NCI-H345 (cell line): ENCODE measurements around the gene RBPMS2.
"Not testable (repeated sequence)": the region's sequence is repeated elsewhere in the genome, so short reads cannot be mapped to it uniquely, and the experiment has no call there.

Source experiments
- DNase-seq: peaks from one replicate; lab custom pipeline; 2025; lab: John Stamatoyannopoulos, UW

The RBPMS2 gene

GRCh38 chr15:64775551-64776401, at the start of gene RBPMS2:
Gene RBPMS2 (minus strand): TSS chr15:64775589. CDS start chr15:64775319, 270 bp downstream.
- no peak for DNase-seq

GRCh38 chr15:64824929-64825430, 49.6 kb upstream of the RBPMS2 start:
- DNase-seq = no peak

- no peak for DNase-seq
Measured at GRCh38 chr15:64816452-64816851, 41.1 kb upstream of the RBPMS2 start.

- not testable (repeated sequence) for DNase-seq
Measured at GRCh38 chr15:64814965-64815364, 39.6 kb upstream of the RBPMS2 start.

- DNase-seq = not testable (repeated sequence)
Measured at GRCh38 chr15:64814283-64814682, 38.9 kb upstream of the RBPMS2 start.

- DNase-seq = no peak
Measured at GRCh38 chr15:64813075-64813474, 37.7 kb upstream of the RBPMS2 start.

- DNase-seq = no peak
Measured at GRCh38 chr15:64810497-64811326, 35.3 kb upstream of the RBPMS2 start.

- peak; percentile 65 for DNase-seq
Measured at GRCh38 chr15:64809649-64810496, 34.5 kb upstream of the RBPMS2 start.

GRCh38 chr15:64808785-64809453, 33.5 kb upstream of the RBPMS2 start:
- no peak for DNase-seq

- DNase-seq = no peak
Measured at GRCh38 chr15:64807751-64808222, 32.4 kb upstream of the RBPMS2 start.

GRCh38 chr15:64807051-64807749, 31.8 kb upstream of the RBPMS2 start:
- DNase-seq = no peak

GRCh38 chr15:64806509-64806908, 31.1 kb upstream of the RBPMS2 start:
- no peak for DNase-seq

- no peak for DNase-seq
Measured at GRCh38 chr15:64804619-64805018, 29.2 kb upstream of the RBPMS2 start.

GRCh38 chr15:64803526-64803925, 28.1 kb upstream of the RBPMS2 start:
- DNase-seq = no peak

- DNase-seq = no peak
Measured at GRCh38 chr15:64800476-64800875, 25.1 kb upstream of the RBPMS2 start.

- DNase-seq = not testable (repeated sequence)
Measured at GRCh38 chr15:64798905-64799304, 23.5 kb upstream of the RBPMS2 start.

GRCh38 chr15:64795921-64796320, 20.5 kb upstream of the RBPMS2 start:
- DNase-seq = not testable (repeated sequence)

GRCh38 chr15:64795299-64795698, 19.9 kb upstream of the RBPMS2 start:
- DNase-seq = not testable (repeated sequence)

- no peak for DNase-seq
Measured at GRCh38 chr15:64792282-64792681, 16.9 kb upstream of the RBPMS2 start.

GRCh38 chr15:64791401-64791800, 16.0 kb upstream of the RBPMS2 start:
- no peak for DNase-seq
